SK-N-SH (cell line): ENCODE data around the gene ARHGAP23.

Experiments
- CHD2 ChIP-seq: fragments of 150-350 bp; IDR thresholded peaks from 2 replicates; pipeline ENCODE4 v1.6.1; 2018; ENCODE audit warnings: low read length; ENCODE audit not compliant: partially characterized antibody
- CTCF ChIP-seq: fragments of 200-600 bp; sonication (generic); IDR thresholded peaks from 2 replicates; pipeline ENCODE4 v1.6.1; 2017; ENCODE audit warnings: antibody characterized with exemption, mild to moderate bottlenecking, moderate library complexity
- ELF1 ChIP-seq: IDR thresholded peaks from 2 replicates; pipeline ENCODE4 v1.4.0; 2012
- EP300 ChIP-seq, 2 experiments: IDR thresholded peaks; 2 replicates each; pipeline versions ENCODE4 v1.4.0 to v1.6.1; 2012; ENCODE audit warnings: borderline replicate concordance in 1 of 2, low read depth in 1 of 2, low read length in 1 of 2
- MAX ChIP-seq: IDR thresholded peaks from 2 replicates; pipeline ENCODE4 v1.4.0; 2012; ENCODE audit warnings: low read depth
- MXI1 ChIP-seq: IDR thresholded peaks from 2 replicates; pipeline ENCODE4 v1.6.1; 2012; ENCODE audit warnings: mild to moderate bottlenecking, low read depth, low read length, improper control_type of control experiment
- NRF1 ChIP-seq: IDR thresholded peaks from 2 replicates; pipeline ENCODE4 v1.6.1; 2012; ENCODE audit warnings: low read depth, mild to moderate bottlenecking, low read length
- POLR2AphosphoS5 ChIP-seq: IDR thresholded peaks from 2 replicates; pipeline ENCODE4 v1.6.1; 2012; ENCODE audit warnings: low read depth, low read length
- RAD21 ChIP-seq: IDR thresholded peaks from 2 replicates; pipeline ENCODE4 v1.6.1; 2012; ENCODE audit warnings: mild to moderate bottlenecking, low read length
- TAF1 ChIP-seq: IDR thresholded peaks from 2 replicates; pipeline ENCODE4 v1.6.1; 2012; ENCODE audit warnings: low read depth, mild to moderate bottlenecking, low read length, moderate library complexity, borderline replicate concordance
- USF2 ChIP-seq: fragments of 150-350 bp; IDR thresholded peaks from 2 replicates; pipeline ENCODE4 v1.6.1; 2017; ENCODE audit warnings: antibody characterized with exemption, low read length, low read depth, borderline replicate concordance
- ZBTB33 ChIP-seq: IDR thresholded peaks from 2 replicates; pipeline ENCODE4 v1.4.0; 2012; ENCODE audit warnings: low read depth, borderline replicate concordance

- TF ChIP-seq EP300 (IDR thresholded peaks at IDR 0.05; ENCODE audit: borderline replicate concordance in 1 of 2, low read depth in 1 of 2, low read length in 1 of 2) (no peak), CTCF (no peak), NRF1 (no peak), CHD2 (no peak), MAX (no peak), POLR2AphosphoS5 (no peak), RAD21 (no peak), ELF1 (no peak), USF2 (no peak), ZBTB33 (no peak), MXI1 (no peak), TAF1 (no peak)
Measured at GRCh38 chr17:38534498-38534885, 106.2 kb downstream of the ARHGAP23 start.
